HepG2 (cell line): Measurements from ENCODE around the gene BRPF1. TPM values are rescaled to one million over a fixed set of nuclear protein-coding genes. Genes with fewer than 3 reads are reported as not detected.

ENCODE experiments used
- AFF4 ChIP-seq: sonication (generic); formaldehyde crosslinking; IDR thresholded peaks from 2 replicates; pipeline ENCODE4 v1.4.0; 2020; ENCODE audit warnings: missing genetic modification reagents
- FOSL1 ChIP-seq: sonication (generic); formaldehyde crosslinking; IDR thresholded peaks from 2 replicates; pipeline ENCODE4 v1.9.0; 2021; ENCODE audit warnings: missing genetic modification reagents, borderline replicate concordance
- FOXA3 ChIP-seq: IDR thresholded peaks from 2 replicates; pipeline ENCODE4 v1.6.1; 2016; ENCODE audit warnings: missing genetic modification reagents, missing compliant biosample characterization
- GLI4 ChIP-seq: sonication (generic); formaldehyde crosslinking; IDR thresholded peaks from 2 replicates; pipeline ENCODE4 v1.5.1; 2020; ENCODE audit warnings: missing genetic modification reagents, mild to moderate bottlenecking, moderate library complexity, borderline replicate concordance
- KDM3A ChIP-seq: IDR thresholded peaks from 2 replicates; pipeline ENCODE4 v1.6.1; 2018; ENCODE audit warnings: low read depth, missing compliant biosample characterization
- KDM6A ChIP-seq: IDR thresholded peaks from 2 replicates; pipeline ENCODE4 v1.6.1; 2016; ENCODE audit warnings: low read depth
- PBX2 ChIP-seq: IDR thresholded peaks from 2 replicates; pipeline ENCODE4 v1.6.1; 2016; ENCODE audit warnings: control low read depth
- SNAPC2 ChIP-seq: sonication (generic); formaldehyde crosslinking; IDR thresholded peaks from 2 replicates; pipeline ENCODE4 v1.8.1; 2022; ENCODE audit warnings: mild to moderate bottlenecking, missing genetic modification reagents
- YEATS2 ChIP-seq: sonication (generic); formaldehyde crosslinking; IDR thresholded peaks from 2 replicates; pipeline ENCODE4 v1.4.0; 2020; ENCODE audit warnings: missing genetic modification reagents, borderline replicate concordance
- ZFP36L1 ChIP-seq: sonication (generic); formaldehyde crosslinking; IDR thresholded peaks from 2 replicates; pipeline ENCODE4 v1.8.0; 2022; ENCODE audit warnings: mild to moderate bottlenecking, missing genetic modification reagents, moderate library complexity
- ZFYVE20 ChIP-seq: sonication (generic); formaldehyde crosslinking; IDR thresholded peaks from 2 replicates; pipeline ENCODE4 v1.8.0; 2023; ENCODE audit warnings: low read depth, mild to moderate bottlenecking, moderate library complexity, missing genetic modification reagents, borderline replicate concordance
- ZNF18 ChIP-seq: sonication (generic); formaldehyde crosslinking; IDR thresholded peaks from 2 replicates; pipeline ENCODE4 v1.8.0; 2022; ENCODE audit warnings: mild to moderate bottlenecking, missing genetic modification reagents; ENCODE audit not compliant: insufficient replicate concordance
- ZNF607 ChIP-seq: sonication (generic); formaldehyde crosslinking; IDR thresholded peaks from 2 replicates; pipeline ENCODE4 v1.5.1; 2020; ENCODE audit warnings: missing genetic modification reagents, mild to moderate bottlenecking, borderline replicate concordance
- polyA plus RNA-seq, 8 experiments: library from polyadenylated mRNA; depleted of rRNA in 3 of 8; stranded (reverse) in 7 of 8; unstranded in 1 of 8; fragments of >200 nt; fragmentation: Illumina TruSeq in 4 of 8; extraction: Trizol in 4 of 8; gene quantifications; 2 replicates each; pipeline versions ENCODE4 v1.2.1 to v1.2.3, GENCODE V29; 2011 to 2016; ENCODE audit warnings: low read depth in 4 of 8, missing spikeins in 1 of 8, mixed read lengths in 1 of 8; ENCODE audit not compliant: insufficient read depth in 1 of 8
- total RNA-seq, 5 experiments: library from RNA; depleted of rRNA; stranded (reverse); fragments of >200 nt; fragmentation: Illumina TruSeq; extraction: Trizol; gene quantifications; 2 replicates each; pipeline ENCODE4 v1.2.3, GENCODE V29; 2016; ENCODE audit warnings: low read depth in 1 of 5
- TF ChIP-seq, protein P1 (sequence below): sonication (generic); formaldehyde crosslinking; IDR thresholded peaks from 2 replicates; pipeline ENCODE4 v1.9.0; 2022; ENCODE audit warnings: low read depth, missing genetic modification reagents
- TF ChIP-seq, protein P2 (sequence below): sonication (generic); formaldehyde crosslinking; IDR thresholded peaks from 2 replicates; pipeline ENCODE4 v1.5.1; 2020; ENCODE audit warnings: mild to moderate bottlenecking, missing genetic modification reagents, moderate library complexity

BRPF1 gene
- total and polyA plus RNA-seq, 2 of the 13 experiments (the other 11 are each of a cell fraction or from before 2014, with no cell fraction given), result 7.3 to 10.0 TPM

DNA sequence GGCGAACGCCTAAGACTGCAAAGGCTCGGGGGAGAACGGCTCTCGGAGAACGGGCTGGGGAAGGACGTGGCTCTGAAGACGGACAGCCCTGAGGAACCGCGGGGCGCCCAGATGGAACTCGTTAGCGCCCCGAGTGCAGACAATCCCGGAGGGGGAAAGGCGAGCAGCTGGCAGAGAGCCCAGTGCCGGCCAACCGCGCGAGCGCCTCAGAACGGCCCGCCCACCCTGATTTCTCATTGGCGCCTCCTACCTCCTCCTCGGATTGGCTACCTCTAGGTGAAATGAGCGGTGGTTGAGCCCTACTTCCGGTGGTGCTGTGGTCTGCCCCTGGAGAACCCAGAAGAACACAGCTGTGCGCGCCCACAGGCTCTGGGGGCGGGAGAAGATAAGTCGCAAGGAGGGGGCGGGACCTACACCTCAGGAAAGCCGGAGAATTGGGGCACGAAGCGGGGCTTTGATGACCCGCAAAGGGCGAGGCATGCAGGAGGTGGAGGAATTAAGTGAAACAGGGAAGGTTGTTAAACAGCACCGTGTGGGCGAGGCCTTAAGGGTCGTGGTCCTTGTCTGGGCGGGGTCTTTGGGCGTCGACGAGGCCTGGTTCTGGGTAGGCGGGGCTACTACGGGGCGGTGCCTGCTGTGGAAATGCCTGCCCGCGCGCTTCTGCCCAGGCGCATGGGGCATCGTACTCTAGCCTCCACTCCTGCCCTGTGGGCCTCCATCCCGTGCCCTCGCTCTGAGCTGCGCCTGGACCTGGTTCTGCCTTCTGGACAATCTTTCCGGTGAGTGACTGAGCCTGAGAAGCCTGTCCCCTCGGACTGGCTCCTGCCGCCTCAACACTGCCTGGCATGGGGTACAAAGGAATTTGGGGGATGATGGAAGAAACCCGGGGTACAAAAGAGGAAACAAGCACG, 18.4 kb downstream of the BRPF1 start, which contains the start of gene OGG1 (continued):
- TF ChIP-seq AFF4 (CRISPR knock-in tag) (no peak), KDM6A (CRISPR knock-in tag) (no peak), ZNF18 (CRISPR knock-in tag) (no peak), FOXA3 (CRISPR knock-in tag) (no peak), KDM3A (CRISPR knock-in tag) (no peak), YEATS2 (CRISPR knock-in tag) (peak; percentile 81; the same call in 1 of the 2 replicates), ZNF607 (CRISPR knock-in tag) (0 out of 2 replicates have a peak, but pooled peaks have one; percentile 33), ZFP36L1 (CRISPR knock-in tag) (no peak), SNAPC2 (CRISPR knock-in tag) (0 out of 2 replicates have a peak, but pooled peaks have one; percentile 76), FOSL1 (CRISPR knock-in tag) (no peak), PBX2 (CRISPR knock-in tag) (no peak), ZFYVE20 (CRISPR knock-in tag) (no peak), GLI4 (CRISPR knock-in tag) (no peak)
- TF ChIP-seq, protein P1, sequence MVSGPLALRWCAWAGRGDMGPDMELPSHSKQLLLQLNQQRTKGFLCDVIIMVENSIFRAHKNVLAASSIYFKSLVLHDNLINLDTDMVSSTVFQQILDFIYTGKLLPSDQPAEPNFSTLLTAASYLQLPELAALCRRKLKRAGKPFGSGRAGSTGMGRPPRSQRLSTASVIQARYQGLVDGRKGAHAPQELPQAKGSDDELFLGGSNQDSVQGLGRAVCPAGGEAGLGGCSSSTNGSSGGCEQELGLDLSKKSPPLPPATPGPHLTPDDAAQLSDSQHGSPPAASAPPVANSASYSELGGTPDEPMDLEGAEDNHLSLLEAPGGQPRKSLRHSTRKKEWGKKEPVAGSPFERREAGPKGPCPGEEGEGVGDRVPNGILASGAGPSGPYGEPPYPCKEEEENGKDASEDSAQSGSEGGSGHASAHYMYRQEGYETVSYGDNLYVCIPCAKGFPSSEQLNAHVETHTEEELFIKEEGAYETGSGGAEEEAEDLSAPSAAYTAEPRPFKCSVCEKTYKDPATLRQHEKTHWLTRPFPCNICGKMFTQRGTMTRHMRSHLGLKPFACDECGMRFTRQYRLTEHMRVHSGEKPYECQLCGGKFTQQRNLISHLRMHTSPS, result peak; percentile 92
- TF ChIP-seq, protein P2, sequence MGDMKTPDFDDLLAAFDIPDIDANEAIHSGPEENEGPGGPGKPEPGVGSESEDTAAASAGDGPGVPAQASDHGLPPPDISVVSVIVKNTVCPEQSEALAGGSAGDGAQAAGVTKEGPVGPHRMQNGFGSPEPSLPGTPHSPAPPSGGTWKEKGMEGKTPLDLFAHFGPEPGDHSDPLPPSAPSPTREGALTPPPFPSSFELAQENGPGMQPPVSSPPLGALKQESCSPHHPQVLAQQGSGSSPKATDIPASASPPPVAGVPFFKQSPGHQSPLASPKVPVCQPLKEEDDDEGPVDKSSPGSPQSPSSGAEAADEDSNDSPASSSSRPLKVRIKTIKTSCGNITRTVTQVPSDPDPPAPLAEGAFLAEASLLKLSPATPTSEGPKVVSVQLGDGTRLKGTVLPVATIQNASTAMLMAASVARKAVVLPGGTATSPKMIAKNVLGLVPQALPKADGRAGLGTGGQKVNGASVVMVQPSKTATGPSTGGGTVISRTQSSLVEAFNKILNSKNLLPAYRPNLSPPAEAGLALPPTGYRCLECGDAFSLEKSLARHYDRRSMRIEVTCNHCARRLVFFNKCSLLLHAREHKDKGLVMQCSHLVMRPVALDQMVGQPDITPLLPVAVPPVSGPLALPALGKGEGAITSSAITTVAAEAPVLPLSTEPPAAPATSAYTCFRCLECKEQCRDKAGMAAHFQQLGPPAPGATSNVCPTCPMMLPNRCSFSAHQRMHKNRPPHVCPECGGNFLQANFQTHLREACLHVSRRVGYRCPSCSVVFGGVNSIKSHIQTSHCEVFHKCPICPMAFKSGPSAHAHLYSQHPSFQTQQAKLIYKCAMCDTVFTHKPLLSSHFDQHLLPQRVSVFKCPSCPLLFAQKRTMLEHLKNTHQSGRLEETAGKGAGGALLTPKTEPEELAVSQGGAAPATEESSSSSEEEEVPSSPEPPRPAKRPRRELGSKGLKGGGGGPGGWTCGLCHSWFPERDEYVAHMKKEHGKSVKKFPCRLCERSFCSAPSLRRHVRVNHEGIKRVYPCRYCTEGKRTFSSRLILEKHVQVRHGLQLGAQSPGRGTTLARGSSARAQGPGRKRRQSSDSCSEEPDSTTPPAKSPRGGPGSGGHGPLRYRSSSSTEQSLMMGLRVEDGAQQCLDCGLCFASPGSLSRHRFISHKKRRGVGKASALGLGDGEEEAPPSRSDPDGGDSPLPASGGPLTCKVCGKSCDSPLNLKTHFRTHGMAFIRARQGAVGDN, result peak; percentile 84
